Measurements from ENCODE around the gene MORN1.

- TF ChIP-seq CTCF (IDR thresholded peaks at IDR 0.05; ENCODE audit: low read length) (no peak), EZH2 (IDR thresholded peaks at IDR 0.05; ENCODE audit: borderline replicate concordance, low read length) (no peak)
These were observed 9.7 kb upstream of the MORN1 start for GRCh38 chr1:2400950-2401649.

Measured in OCI-LY1 (cell line).